Neural cell (in vitro differentiated cells): ENCODE results near the gene KRTAP9-2. TPM values are rescaled to one million over a fixed set of nuclear protein-coding genes. Genes with fewer than 3 reads are reported as not detected.

Experiments used
- H2AFZ ChIP-seq: fragments of 200-600, 300-800 bp; sonication (generic), shearing (Covaris generic); 2 replicates; pipeline ENCODE4 v1.6.0; 2014; ENCODE audit warnings: low read depth, mild to moderate bottlenecking, antibody characterized with exemption, low read length, moderate library complexity
- H3F3A ChIP-seq: fragments of 200-600 bp; shearing (Covaris generic); 2 replicates; pipeline ENCODE4 v1.6.1; 2016; ENCODE audit warnings: mild to moderate bottlenecking, moderate library complexity, mixed read lengths, antibody characterized with exemption, low read length; ENCODE audit not compliant: insufficient read depth, poor library complexity, severe bottlenecking
- H3K27ac ChIP-seq: fragments of 200-600, 300-800 bp; sonication (generic), shearing (Covaris generic); 2 replicates; pipeline ENCODE4 v1.5.1; 2014; ENCODE audit warnings: mild to moderate bottlenecking, low read length, moderate library complexity
- H3K27me3 ChIP-seq: fragments of 300-800, 200-600 bp; sonication (generic), shearing (Covaris generic); 2 replicates; pipeline ENCODE4 v1.6.0; 2014; ENCODE audit warnings: mild to moderate bottlenecking, low read depth, low read length, moderate library complexity; ENCODE audit not compliant: insufficient read depth
- H3K36me3 ChIP-seq: fragments of 300-800, 200-600 bp; sonication (generic), shearing (Covaris generic); 2 replicates; pipeline ENCODE4 v1.5.1; 2014; ENCODE audit warnings: mild to moderate bottlenecking, antibody characterized with exemption, low read length, moderate library complexity; ENCODE audit not compliant: insufficient read depth
- H3K4me2 ChIP-seq: fragments of 300-800, 200-600 bp; sonication (generic), shearing (Covaris generic); 2 replicates; pipeline ENCODE4 v1.6.0; 2014; ENCODE audit warnings: mild to moderate bottlenecking, low read length
- H3K4me3 ChIP-seq: fragments of 300-800, 200-600 bp; sonication (generic), shearing (Covaris generic); 2 replicates; pipeline ENCODE4 v1.5.1; 2014; ENCODE audit warnings: mild to moderate bottlenecking, low read length, moderate library complexity
- H3K79me2 ChIP-seq: fragments of 200-600 bp; shearing (Covaris generic); replicated peaks from 2 replicates; pipeline ENCODE4 v1.6.0; 2014; ENCODE audit warnings: mild to moderate bottlenecking, low read length, moderate library complexity; ENCODE audit not compliant: insufficient read depth
- H3K9ac ChIP-seq: fragments of 300-800, 200-600 bp; sonication (generic), shearing (Covaris generic); 2 replicates; pipeline ENCODE4 v1.6.1; 2016; ENCODE audit warnings: mild to moderate bottlenecking, low read length, mixed read lengths
- H3K9me2 ChIP-seq: fragments of 200-600 bp; shearing (Covaris generic); 2 replicates; pipeline ENCODE4 v1.6.1; 2016; ENCODE audit warnings: mild to moderate bottlenecking, low read length, mixed read lengths; ENCODE audit not compliant: insufficient read depth
- H3K9me3 ChIP-seq: fragments of 200-600, 300-800 bp; sonication (generic), shearing (Covaris generic); 2 replicates; pipeline ENCODE4 v1.6.1; 2016; ENCODE audit warnings: mild to moderate bottlenecking, mixed run types, low read length, moderate library complexity, mixed read lengths
- H4K20me1 ChIP-seq: fragments of 200-600 bp; shearing (Covaris generic); 2 replicates; pipeline ENCODE4 v1.6.1; 2016; ENCODE audit warnings: mild to moderate bottlenecking, mixed run types; ENCODE audit not compliant: insufficient read depth
- EP300 ChIP-seq: fragments of 450-650 bp; conservative IDR thresholded peaks from 2 replicates; pipeline ENCODE4 v1.6.1; 2014; ENCODE audit warnings: antibody characterized with exemption, mild to moderate bottlenecking, moderate library complexity; ENCODE audit not compliant: poor library complexity, severe bottlenecking
- EZH2 ChIP-seq: fragments of 200-600, 300-800 bp; shearing (Covaris generic), sonication (generic); IDR thresholded peaks from 2 replicates; pipeline ENCODE4 v1.6.1; 2014; ENCODE audit warnings: antibody characterized with exemption, low read length, borderline replicate concordance, mild to moderate bottlenecking; ENCODE audit not compliant: insufficient read depth, poor library complexity, severe bottlenecking
- MXI1 ChIP-seq: fragments of 450-650 bp; conservative IDR thresholded peaks from 2 replicates; pipeline ENCODE4 v1.6.1; 2014; ENCODE audit warnings: antibody characterized with exemption, mild to moderate bottlenecking; ENCODE audit not compliant: poor library complexity, severe bottlenecking
- POLR2AphosphoS5 ChIP-seq: IDR thresholded peaks from 2 replicates; pipeline ENCODE4 v1.6.1; 2012
- RAD21 ChIP-seq: fragments of 450-650 bp; conservative IDR thresholded peaks from 2 replicates; pipeline ENCODE4 v1.6.1; 2014; ENCODE audit warnings: antibody characterized with exemption, mild to moderate bottlenecking, moderate library complexity
- SMC3 ChIP-seq: fragments of 450-650 bp; conservative IDR thresholded peaks from 2 replicates; pipeline ENCODE4 v1.6.1; 2014; ENCODE audit warnings: antibody characterized with exemption, mild to moderate bottlenecking, moderate library complexity; ENCODE audit not compliant: poor library complexity
- TAF1 ChIP-seq: IDR thresholded peaks from 2 replicates; pipeline ENCODE4 v1.6.1; 2012; ENCODE audit warnings: low read depth
- polyA plus RNA-seq: library from polyadenylated mRNA; depleted of rRNA; stranded (reverse); fragments of >200 nt; gene quantifications from 2 replicates; pipeline ENCODE4 v1.2.3, GENCODE V29; 2014
- TF ChIP-seq, protein P1 (sequence below): IDR thresholded peaks from 2 replicates; pipeline ENCODE4 v1.6.1; 2012; ENCODE audit warnings: borderline replicate concordance
- TF ChIP-seq, protein P2 (sequence below): fragments of 450-650 bp; IDR thresholded peaks from 2 replicates; pipeline ENCODE4 v1.5.1; 2014; ENCODE audit warnings: antibody characterized with exemption, mild to moderate bottlenecking, moderate library complexity; ENCODE audit not compliant: poor library complexity, severe bottlenecking

KRTAP9-2 gene
- polyA plus RNA-seq, 1 donor from 2014 or later = not detected

DNA sequence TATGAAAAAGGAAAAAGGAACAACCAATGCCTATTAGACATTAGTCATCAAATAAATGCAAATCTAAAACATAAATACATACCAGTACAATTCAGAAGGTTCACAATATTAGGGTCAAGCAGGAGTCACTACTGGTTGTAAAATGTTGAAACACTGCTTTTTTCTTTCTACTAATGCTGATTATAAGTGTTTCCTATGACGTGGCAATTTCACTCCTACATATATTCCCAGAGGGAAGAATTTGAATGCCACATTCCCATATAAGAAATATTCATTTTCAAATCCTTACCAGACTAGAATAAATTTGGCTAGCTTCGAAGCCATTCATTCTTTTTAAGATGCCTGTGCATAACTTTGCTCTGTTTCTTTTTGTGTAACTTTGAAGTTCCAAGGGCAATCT, 2.6 kb upstream of the KRTAP9-2 start:
- no peaks in the 10 kb centered on the region for H4K20me1 ChIP-seq
- TF ChIP-seq SMC3 (no peak), POLR2AphosphoS5 (no peak), EZH2 (no peak), TAF1 (no peak), RAD21 (no peak), EP300 (no peak), MXI1 (no peak)
- TF ChIP-seq, protein P1, sequence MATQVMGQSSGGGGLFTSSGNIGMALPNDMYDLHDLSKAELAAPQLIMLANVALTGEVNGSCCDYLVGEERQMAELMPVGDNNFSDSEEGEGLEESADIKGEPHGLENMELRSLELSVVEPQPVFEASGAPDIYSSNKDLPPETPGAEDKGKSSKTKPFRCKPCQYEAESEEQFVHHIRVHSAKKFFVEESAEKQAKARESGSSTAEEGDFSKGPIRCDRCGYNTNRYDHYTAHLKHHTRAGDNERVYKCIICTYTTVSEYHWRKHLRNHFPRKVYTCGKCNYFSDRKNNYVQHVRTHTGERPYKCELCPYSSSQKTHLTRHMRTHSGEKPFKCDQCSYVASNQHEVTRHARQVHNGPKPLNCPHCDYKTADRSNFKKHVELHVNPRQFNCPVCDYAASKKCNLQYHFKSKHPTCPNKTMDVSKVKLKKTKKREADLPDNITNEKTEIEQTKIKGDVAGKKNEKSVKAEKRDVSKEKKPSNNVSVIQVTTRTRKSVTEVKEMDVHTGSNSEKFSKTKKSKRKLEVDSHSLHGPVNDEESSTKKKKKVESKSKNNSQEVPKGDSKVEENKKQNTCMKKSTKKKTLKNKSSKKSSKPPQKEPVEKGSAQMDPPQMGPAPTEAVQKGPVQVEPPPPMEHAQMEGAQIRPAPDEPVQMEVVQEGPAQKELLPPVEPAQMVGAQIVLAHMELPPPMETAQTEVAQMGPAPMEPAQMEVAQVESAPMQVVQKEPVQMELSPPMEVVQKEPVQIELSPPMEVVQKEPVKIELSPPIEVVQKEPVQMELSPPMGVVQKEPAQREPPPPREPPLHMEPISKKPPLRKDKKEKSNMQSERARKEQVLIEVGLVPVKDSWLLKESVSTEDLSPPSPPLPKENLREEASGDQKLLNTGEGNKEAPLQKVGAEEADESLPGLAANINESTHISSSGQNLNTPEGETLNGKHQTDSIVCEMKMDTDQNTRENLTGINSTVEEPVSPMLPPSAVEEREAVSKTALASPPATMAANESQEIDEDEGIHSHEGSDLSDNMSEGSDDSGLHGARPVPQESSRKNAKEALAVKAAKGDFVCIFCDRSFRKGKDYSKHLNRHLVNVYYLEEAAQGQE = no peak
- TF ChIP-seq, protein P2, sequence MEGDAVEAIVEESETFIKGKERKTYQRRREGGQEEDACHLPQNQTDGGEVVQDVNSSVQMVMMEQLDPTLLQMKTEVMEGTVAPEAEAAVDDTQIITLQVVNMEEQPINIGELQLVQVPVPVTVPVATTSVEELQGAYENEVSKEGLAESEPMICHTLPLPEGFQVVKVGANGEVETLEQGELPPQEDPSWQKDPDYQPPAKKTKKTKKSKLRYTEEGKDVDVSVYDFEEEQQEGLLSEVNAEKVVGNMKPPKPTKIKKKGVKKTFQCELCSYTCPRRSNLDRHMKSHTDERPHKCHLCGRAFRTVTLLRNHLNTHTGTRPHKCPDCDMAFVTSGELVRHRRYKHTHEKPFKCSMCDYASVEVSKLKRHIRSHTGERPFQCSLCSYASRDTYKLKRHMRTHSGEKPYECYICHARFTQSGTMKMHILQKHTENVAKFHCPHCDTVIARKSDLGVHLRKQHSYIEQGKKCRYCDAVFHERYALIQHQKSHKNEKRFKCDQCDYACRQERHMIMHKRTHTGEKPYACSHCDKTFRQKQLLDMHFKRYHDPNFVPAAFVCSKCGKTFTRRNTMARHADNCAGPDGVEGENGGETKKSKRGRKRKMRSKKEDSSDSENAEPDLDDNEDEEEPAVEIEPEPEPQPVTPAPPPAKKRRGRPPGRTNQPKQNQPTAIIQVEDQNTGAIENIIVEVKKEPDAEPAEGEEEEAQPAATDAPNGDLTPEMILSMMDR = no peak
- no peaks in the 10 kb centered on the region for H3K9me2 ChIP-seq
- H3F3A ChIP-seq = no peaks in the 10 kb centered on the region
- no peak overlapping the region for H3K4me2 ChIP-seq
- H3K9me3 ChIP-seq = no peaks in the 10 kb centered on the region
- H3K27me3 ChIP-seq = no peaks in the 10 kb centered on the region
- no peak overlapping the region for H3K9ac ChIP-seq
- H3K36me3 ChIP-seq = no peaks in the 10 kb centered on the region
- no peaks in the 10 kb centered on the region for H3K79me2 ChIP-seq
- no peak overlapping the region for H2AFZ ChIP-seq
- no peak overlapping the region for H3K4me3 ChIP-seq
- H3K27ac ChIP-seq = no peak overlapping the region

DNA sequence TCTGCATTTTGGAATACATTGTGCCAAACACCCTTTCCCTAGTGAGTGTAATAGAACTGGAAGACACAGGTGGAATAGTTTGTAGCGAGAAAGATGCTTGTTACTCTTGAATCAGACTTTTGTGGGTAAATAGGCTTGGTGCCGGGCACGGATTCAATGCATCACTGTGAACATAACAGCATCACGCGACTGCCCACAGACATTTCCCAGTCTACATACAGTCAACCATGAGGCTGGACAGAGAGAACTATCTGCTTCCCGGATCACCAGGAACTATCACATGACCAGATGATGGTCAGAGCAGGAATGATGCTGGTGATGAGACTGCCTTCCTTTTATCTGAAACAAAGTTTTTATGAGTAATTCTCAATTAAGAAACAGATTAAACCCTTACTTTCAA, 397 bp upstream of the KRTAP9-2 start:
- Histone ChIP-seq H2AFZ (no peak overlapping the region), H3K27me3 (no peaks in the 10 kb centered on the region), H3K27ac (no peak overlapping the region), H3K4me3 (no peak overlapping the region), H3K9me3 (no peaks in the 10 kb centered on the region), H3K9ac (no peak overlapping the region), H4K20me1 (no peaks in the 10 kb centered on the region), H3K79me2 (no peaks in the 10 kb centered on the region), H3K4me2 (no peak overlapping the region), H3K9me2 (no peaks in the 10 kb centered on the region), H3K36me3 (no peaks in the 10 kb centered on the region), H3F3A (no peaks in the 10 kb centered on the region)
- TF ChIP-seq RAD21 (no peak), EZH2 (no peak), EP300 (no peak), POLR2AphosphoS5 (no peak), SMC3 (no peak), MXI1 (no peak), TAF1 (no peak)
- TF ChIP-seq, protein P1 = no peak
